K562 (cell line): ENCODE results near the gene KCTD13. TPM values are rescaled to one million over a fixed set of nuclear protein-coding genes. Genes with fewer than 3 reads are reported as not detected.

ENCODE experiments used
- NCOR1 ChIP-seq: fragments of 450-650 bp; IDR thresholded peaks from 2 replicates; pipeline ENCODE4 v1.6.1; 2016; ENCODE audit warnings: mild to moderate bottlenecking, moderate library complexity
- polyA plus RNA-seq, 8 experiments: library from polyadenylated mRNA; depleted of rRNA in 4 of 8; stranded (reverse) in 5 of 8; unstranded in 3 of 8; fragments of >200 nt; fragmentation: Nextera tagmentation in 2 of 8; fragmentation: Illumina TruSeq in 1 of 8; extraction: Ambion mirVana in 2 of 8; extraction: Trizol in 1 of 8; gene quantifications; 2 replicates each; pipeline versions ENCODE4 v1.2.1 to v1.2.3, GENCODE V29; 2011 to 2014; ENCODE audit warnings: inconsistent platforms in 1 of 8, missing spikeins in 1 of 8
- total RNA-seq, 7 experiments: library from RNA; depleted of rRNA in 6 of 7; stranded (reverse); fragments of >200 nt in 6 of 7; fragmentation: Illumina TruSeq in 2 of 7; extraction: Trizol in 2 of 7; gene quantifications; 2 replicates each; pipeline versions ENCODE4 v1.2.1 to v1.2.3, GENCODE V29; 2011 to 2021; ENCODE audit warnings: low replicate concordance in 1 of 7
- TF ChIP-seq, protein P1 (sequence below), 2 experiments: fragments of 450-650 bp; formaldehyde crosslinking in 1 of 2; IDR thresholded peaks; 2 replicates each; pipeline versions ENCODE4 v1.4.0 to v1.6.1; 2014 to 2020; ENCODE audit warnings: mild to moderate bottlenecking in 2 of 2, borderline replicate concordance in 1 of 2, low read depth in 1 of 2
- TF ChIP-seq, protein P2 (sequence below): conservative IDR thresholded peaks from 2 replicates; pipeline ENCODE4 v1.6.1; 2011; ENCODE audit warnings: low read depth, mild to moderate bottlenecking, low read length; ENCODE audit not compliant: control insufficient read depth
- TF ChIP-seq, protein P3 (sequence below): sonication (generic); formaldehyde crosslinking; IDR thresholded peaks from 2 replicates; pipeline ENCODE4 v1.8.1; 2023; ENCODE audit warnings: mild to moderate bottlenecking, missing genetic modification reagents
- TF ChIP-seq, protein P4 (sequence below): sonication (generic); formaldehyde crosslinking; IDR thresholded peaks from 2 replicates; pipeline ENCODE4 v1.8.1; 2023; ENCODE audit warnings: mild to moderate bottlenecking, missing genetic modification reagents
- TF ChIP-seq, protein P5 (sequence below): fragments of 450-650 bp; IDR thresholded peaks from 2 replicates; pipeline ENCODE4 v1.6.1; 2017; ENCODE audit warnings: antibody characterized with exemption, mild to moderate bottlenecking

Gene KCTD13
- total and polyA plus RNA-seq, 9 of the 15 experiments (the other 6 are each of a cell fraction or from before 2014, with no cell fraction given) = 1.0 to 20.6 (median 9.8) TPM

DNA sequence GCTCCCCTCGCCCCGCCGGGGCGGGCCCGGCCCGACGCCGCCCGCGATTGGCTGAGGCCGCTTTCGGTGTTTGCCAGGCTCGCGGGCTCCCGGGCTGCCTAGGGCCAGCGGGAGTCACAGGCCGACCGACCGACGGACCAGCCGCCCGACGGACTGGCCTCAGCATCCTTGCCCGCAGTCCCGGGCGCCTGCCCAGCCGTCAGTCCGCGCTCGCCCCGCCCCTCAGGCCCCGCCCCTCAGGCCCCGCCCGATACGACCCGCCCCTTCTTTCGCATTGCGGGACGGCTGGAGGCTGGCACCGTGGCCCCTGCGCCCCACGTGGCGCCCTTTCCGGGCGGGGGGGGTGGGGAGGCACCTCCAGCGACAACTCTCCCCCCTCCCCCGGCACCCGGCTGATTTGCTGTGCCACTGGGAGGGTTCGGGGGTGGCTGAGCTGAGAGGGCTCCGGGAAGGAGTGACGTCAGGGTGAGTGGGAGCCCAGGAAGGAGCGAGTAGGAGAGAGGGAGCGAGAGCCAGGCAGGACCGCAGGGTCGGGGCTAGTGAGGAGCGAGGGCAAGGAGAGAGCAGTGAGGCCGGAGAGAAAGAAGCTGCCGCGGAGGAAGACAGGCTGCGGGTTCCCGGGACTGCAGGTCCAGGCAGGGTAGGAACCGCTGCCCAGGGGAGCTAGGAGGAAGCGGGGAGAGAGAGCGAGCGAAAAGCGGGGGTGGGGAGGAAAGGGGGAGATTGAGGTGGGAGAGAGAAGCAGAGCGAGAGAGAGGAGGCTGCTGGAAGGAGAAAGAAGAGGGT, 25.7 kb downstream of the KCTD13 start, which contains the start of gene ASPHD1 (continued):
- TF ChIP-seq, protein P1, sequence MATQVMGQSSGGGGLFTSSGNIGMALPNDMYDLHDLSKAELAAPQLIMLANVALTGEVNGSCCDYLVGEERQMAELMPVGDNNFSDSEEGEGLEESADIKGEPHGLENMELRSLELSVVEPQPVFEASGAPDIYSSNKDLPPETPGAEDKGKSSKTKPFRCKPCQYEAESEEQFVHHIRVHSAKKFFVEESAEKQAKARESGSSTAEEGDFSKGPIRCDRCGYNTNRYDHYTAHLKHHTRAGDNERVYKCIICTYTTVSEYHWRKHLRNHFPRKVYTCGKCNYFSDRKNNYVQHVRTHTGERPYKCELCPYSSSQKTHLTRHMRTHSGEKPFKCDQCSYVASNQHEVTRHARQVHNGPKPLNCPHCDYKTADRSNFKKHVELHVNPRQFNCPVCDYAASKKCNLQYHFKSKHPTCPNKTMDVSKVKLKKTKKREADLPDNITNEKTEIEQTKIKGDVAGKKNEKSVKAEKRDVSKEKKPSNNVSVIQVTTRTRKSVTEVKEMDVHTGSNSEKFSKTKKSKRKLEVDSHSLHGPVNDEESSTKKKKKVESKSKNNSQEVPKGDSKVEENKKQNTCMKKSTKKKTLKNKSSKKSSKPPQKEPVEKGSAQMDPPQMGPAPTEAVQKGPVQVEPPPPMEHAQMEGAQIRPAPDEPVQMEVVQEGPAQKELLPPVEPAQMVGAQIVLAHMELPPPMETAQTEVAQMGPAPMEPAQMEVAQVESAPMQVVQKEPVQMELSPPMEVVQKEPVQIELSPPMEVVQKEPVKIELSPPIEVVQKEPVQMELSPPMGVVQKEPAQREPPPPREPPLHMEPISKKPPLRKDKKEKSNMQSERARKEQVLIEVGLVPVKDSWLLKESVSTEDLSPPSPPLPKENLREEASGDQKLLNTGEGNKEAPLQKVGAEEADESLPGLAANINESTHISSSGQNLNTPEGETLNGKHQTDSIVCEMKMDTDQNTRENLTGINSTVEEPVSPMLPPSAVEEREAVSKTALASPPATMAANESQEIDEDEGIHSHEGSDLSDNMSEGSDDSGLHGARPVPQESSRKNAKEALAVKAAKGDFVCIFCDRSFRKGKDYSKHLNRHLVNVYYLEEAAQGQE (IDR thresholded peaks at IDR 0.05; ENCODE audit: borderline replicate concordance) = no peak; the same call in 1 of the 2 replicates
- TF ChIP-seq, protein P1 (CRISPR knock-in tag; IDR thresholded peaks at IDR 0.05; ENCODE audit: low read depth) = peak; percentile 99; the same call in 1 of the 2 replicates
- TF ChIP-seq, protein P2, sequence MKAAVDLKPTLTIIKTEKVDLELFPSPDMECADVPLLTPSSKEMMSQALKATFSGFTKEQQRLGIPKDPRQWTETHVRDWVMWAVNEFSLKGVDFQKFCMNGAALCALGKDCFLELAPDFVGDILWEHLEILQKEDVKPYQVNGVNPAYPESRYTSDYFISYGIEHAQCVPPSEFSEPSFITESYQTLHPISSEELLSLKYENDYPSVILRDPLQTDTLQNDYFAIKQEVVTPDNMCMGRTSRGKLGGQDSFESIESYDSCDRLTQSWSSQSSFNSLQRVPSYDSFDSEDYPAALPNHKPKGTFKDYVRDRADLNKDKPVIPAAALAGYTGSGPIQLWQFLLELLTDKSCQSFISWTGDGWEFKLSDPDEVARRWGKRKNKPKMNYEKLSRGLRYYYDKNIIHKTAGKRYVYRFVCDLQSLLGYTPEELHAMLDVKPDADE = peak; percentile 59; the same call in 1 of the 2 replicates
- TF ChIP-seq, protein P3, sequence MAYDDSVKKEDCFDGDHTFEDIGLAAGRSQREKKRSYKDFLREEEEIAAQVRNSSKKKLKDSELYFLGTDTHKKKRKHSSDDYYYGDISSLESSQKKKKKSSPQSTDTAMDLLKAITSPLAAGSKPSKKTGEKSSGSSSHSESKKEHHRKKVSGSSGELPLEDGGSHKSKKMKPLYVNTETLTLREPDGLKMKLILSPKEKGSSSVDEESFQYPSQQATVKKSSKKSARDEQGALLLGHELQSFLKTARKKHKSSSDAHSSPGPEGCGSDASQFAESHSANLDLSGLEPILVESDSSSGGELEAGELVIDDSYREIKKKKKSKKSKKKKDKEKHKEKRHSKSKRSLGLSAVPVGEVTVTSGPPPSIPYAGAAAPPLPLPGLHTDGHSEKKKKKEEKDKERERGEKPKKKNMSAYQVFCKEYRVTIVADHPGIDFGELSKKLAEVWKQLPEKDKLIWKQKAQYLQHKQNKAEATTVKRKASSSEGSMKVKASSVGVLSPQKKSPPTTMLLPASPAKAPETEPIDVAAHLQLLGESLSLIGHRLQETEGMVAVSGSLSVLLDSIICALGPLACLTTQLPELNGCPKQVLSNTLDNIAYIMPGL (CRISPR knock-in tag) = 0 out of 2 replicates have a peak, but pooled peaks have one; percentile 74
- TF ChIP-seq, protein P4, sequence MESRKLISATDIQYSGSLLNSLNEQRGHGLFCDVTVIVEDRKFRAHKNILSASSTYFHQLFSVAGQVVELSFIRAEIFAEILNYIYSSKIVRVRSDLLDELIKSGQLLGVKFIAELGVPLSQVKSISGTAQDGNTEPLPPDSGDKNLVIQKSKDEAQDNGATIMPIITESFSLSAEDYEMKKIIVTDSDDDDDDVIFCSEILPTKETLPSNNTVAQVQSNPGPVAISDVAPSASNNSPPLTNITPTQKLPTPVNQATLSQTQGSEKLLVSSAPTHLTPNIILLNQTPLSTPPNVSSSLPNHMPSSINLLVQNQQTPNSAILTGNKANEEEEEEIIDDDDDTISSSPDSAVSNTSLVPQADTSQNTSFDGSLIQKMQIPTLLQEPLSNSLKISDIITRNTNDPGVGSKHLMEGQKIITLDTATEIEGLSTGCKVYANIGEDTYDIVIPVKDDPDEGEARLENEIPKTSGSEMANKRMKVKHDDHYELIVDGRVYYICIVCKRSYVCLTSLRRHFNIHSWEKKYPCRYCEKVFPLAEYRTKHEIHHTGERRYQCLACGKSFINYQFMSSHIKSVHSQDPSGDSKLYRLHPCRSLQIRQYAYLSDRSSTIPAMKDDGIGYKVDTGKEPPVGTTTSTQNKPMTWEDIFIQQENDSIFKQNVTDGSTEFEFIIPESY = peak; percentile 57; the same call in 1 of the 2 replicates
- no peak for TF ChIP-seq NCOR1
- TF ChIP-seq, protein P5, sequence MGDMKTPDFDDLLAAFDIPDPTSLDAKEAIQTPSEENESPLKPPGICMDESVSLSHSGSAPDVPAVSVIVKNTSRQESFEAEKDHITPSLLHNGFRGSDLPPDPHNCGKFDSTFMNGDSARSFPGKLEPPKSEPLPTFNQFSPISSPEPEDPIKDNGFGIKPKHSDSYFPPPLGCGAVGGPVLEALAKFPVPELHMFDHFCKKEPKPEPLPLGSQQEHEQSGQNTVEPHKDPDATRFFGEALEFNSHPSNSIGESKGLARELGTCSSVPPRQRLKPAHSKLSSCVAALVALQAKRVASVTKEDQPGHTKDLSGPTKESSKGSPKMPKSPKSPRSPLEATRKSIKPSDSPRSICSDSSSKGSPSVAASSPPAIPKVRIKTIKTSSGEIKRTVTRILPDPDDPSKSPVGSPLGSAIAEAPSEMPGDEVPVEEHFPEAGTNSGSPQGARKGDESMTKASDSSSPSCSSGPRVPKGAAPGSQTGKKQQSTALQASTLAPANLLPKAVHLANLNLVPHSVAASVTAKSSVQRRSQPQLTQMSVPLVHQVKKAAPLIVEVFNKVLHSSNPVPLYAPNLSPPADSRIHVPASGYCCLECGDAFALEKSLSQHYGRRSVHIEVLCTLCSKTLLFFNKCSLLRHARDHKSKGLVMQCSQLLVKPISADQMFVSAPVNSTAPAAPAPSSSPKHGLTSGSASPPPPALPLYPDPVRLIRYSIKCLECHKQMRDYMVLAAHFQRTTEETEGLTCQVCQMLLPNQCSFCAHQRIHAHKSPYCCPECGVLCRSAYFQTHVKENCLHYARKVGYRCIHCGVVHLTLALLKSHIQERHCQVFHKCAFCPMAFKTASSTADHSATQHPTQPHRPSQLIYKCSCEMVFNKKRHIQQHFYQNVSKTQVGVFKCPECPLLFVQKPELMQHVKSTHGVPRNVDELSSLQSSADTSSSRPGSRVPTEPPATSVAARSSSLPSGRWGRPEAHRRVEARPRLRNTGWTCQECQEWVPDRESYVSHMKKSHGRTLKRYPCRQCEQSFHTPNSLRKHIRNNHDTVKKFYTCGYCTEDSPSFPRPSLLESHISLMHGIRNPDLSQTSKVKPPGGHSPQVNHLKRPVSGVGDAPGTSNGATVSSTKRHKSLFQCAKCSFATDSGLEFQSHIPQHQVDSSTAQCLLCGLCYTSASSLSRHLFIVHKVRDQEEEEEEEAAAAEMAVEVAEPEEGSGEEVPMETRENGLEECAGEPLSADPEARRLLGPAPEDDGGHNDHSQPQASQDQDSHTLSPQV = no peak
